Measurements from ENCODE around the gene WEE1. TPM values are rescaled to one million over a fixed set of nuclear protein-coding genes. Genes with fewer than 3 reads are reported as not detected.
A peak's percentile ranks its signal among the peaks of the same experiment; 100 is the strongest.

Gene WEE1
- total and polyA plus RNA-seq, 10 of the 15 experiments (the other 5 are each of a cell fraction or from before 2014, with no cell fraction given), result 13.8 to 69.5 (median 45.4) TPM

DNA sequence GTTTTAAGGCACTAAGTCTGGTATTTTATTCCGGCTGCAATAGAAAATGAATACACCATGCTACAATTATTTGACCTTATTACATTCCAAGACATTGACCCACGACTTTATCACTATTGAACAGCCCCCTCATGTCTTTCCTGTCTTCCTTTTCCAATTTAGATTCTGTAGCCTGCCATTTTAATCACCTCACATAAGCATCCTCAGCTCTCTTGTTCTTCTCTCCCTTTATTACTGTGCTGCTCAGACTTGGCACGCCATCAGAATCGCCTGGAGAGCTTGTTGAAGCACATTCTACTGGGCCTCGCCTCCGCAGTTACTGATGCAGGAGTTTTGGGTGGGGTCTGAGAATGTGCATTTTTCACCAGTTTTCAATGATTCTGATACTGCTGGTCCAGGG is 51.7 kb downstream of the WEE1 start (continued):
- TF ChIP-seq, protein P1, sequence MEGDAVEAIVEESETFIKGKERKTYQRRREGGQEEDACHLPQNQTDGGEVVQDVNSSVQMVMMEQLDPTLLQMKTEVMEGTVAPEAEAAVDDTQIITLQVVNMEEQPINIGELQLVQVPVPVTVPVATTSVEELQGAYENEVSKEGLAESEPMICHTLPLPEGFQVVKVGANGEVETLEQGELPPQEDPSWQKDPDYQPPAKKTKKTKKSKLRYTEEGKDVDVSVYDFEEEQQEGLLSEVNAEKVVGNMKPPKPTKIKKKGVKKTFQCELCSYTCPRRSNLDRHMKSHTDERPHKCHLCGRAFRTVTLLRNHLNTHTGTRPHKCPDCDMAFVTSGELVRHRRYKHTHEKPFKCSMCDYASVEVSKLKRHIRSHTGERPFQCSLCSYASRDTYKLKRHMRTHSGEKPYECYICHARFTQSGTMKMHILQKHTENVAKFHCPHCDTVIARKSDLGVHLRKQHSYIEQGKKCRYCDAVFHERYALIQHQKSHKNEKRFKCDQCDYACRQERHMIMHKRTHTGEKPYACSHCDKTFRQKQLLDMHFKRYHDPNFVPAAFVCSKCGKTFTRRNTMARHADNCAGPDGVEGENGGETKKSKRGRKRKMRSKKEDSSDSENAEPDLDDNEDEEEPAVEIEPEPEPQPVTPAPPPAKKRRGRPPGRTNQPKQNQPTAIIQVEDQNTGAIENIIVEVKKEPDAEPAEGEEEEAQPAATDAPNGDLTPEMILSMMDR (IDR thresholded peaks at IDR 0.05 in 2 of 3, conservative IDR thresholded peaks at IDR 0.05 in 1 of 3; ENCODE audit: control insufficient read depth in 2 of 3, extremely low read depth in 1 of 3, insufficient read depth in 1 of 3, low read depth in 3 of 3, low read length in 3 of 3), result no peak
- TF ChIP-seq EED (IDR thresholded peaks at IDR 0.05; ENCODE audit: low read depth) (no peak), NR2C1 (IDR thresholded peaks at IDR 0.05) (no peak), CREM (IDR thresholded peaks at IDR 0.05; ENCODE audit: low read depth) (no peak)

DNA sequence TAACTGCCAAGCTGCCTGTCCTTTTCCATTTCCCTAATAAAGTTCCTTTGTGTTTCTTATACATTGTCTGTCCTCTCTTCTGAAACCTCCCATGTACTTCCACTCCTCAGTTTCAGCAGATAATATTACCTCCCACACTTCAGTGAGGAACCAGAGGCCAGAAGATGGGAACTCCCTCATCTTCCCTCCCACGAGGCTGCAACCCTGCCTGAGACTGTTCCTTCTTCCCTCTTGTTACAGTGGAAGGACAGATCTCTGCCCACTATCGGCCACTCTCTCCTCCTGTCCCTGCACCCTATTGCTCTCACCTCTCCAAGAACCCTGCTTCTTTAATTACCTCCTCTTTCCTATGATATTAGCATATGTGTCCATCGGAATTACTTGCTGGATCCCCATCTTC is 52.3 kb downstream of the WEE1 start:
- TF ChIP-seq GATAD2B (conservative IDR thresholded peaks at IDR 0.05; ENCODE audit: low read depth), result no peak
- TF ChIP-seq IKZF1 (conservative IDR thresholded peaks at IDR 0.05), result 0 out of 2 replicates have a peak, but pooled peaks have one; percentile 13
- TF ChIP-seq, protein P2, sequence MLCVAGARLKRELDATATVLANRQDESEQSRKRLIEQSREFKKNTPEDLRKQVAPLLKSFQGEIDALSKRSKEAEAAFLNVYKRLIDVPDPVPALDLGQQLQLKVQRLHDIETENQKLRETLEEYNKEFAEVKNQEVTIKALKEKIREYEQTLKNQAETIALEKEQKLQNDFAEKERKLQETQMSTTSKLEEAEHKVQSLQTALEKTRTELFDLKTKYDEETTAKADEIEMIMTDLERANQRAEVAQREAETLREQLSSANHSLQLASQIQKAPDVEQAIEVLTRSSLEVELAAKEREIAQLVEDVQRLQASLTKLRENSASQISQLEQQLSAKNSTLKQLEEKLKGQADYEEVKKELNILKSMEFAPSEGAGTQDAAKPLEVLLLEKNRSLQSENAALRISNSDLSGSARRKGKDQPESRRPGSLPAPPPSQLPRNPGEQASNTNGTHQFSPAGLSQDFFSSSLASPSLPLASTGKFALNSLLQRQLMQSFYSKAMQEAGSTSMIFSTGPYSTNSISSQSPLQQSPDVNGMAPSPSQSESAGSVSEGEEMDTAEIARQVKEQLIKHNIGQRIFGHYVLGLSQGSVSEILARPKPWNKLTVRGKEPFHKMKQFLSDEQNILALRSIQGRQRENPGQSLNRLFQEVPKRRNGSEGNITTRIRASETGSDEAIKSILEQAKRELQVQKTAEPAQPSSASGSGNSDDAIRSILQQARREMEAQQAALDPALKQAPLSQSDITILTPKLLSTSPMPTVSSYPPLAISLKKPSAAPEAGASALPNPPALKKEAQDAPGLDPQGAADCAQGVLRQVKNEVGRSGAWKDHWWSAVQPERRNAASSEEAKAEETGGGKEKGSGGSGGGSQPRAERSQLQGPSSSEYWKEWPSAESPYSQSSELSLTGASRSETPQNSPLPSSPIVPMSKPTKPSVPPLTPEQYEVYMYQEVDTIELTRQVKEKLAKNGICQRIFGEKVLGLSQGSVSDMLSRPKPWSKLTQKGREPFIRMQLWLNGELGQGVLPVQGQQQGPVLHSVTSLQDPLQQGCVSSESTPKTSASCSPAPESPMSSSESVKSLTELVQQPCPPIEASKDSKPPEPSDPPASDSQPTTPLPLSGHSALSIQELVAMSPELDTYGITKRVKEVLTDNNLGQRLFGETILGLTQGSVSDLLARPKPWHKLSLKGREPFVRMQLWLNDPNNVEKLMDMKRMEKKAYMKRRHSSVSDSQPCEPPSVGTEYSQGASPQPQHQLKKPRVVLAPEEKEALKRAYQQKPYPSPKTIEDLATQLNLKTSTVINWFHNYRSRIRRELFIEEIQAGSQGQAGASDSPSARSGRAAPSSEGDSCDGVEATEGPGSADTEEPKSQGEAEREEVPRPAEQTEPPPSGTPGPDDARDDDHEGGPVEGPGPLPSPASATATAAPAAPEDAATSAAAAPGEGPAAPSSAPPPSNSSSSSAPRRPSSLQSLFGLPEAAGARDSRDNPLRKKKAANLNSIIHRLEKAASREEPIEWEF (IDR thresholded peaks at IDR 0.05; ENCODE audit: insufficient replicate concordance, low read depth, low read length), result no peak
- no peak for TF ChIP-seq SPI1 (IDR thresholded peaks at IDR 0.05; ENCODE audit: borderline replicate concordance, insufficient read depth, low read depth, low read length)
- TF ChIP-seq, protein P3, sequence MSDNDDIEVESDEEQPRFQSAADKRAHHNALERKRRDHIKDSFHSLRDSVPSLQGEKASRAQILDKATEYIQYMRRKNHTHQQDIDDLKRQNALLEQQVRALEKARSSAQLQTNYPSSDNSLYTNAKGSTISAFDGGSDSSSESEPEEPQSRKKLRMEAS (IDR thresholded peaks at IDR 0.05; ENCODE audit: low read depth, low read length), result no peak
- Histone ChIP-seq H3K27ac (ENCODE audit: control insufficient read depth, insufficient read depth) (no peak overlapping the region), H4K20me1 (ENCODE audit: control insufficient read depth, insufficient read depth) (no peaks in the 10 kb centered on the region), H3K4me2 (ENCODE audit: control insufficient read depth, insufficient read depth) (no peak overlapping the region), H2AFZ (ENCODE audit: control insufficient read depth, low read depth, low read length) (no peak overlapping the region), H3K9me3 (replicated peaks; ENCODE audit: control insufficient read depth, insufficient read depth, low read length) (no peaks in the 10 kb centered on the region; the same call in 2 of the 3 replicates), H3K9ac (ENCODE audit: control insufficient read depth, insufficient read depth, low read length) (no peak overlapping the region), H3K79me2 (ENCODE audit: control insufficient read depth, insufficient read depth, low read length) (no peaks in the 10 kb centered on the region), H3K27me3 (replicated peaks in 1 of 2; ENCODE audit: control insufficient read depth in 2 of 2, insufficient read depth in 2 of 2, low read length in 1 of 2) (no peaks in the 10 kb centered on the region), H3K4me1 (ENCODE audit: control insufficient read depth, insufficient read depth, low read length) (peaks cover 36% of the 10 kb centered on the region), H3K36me3 (ENCODE audit: control insufficient read depth in 2 of 2, insufficient read depth in 2 of 2, low read length in 1 of 2) (no peaks in the 10 kb centered on the region), H3K4me3 (no peak overlapping the region)
- BruUV-seq (replicated peaks), result no TSS peak
- intact Hi-C loops (cut with micrococcal nuclease; ENCODE audit: unreplicated experiment) (no loop called here), in situ Hi-C loops (cut with MboI) (no loop called here)
- RAD21 ChIA-PET (ENCODE audit: unreplicated experiment), result no interaction called here
- FAIRE-seq, result no peak
- DNase-seq (ENCODE audit: low read depth, low spot score), result no peak
- CTCF ChIA-PET, result no interaction called here
- POLR2A ChIA-PET, result no interaction called here
- no peak for ATAC-seq
- 67% methylated on average over 3 of the region's 3 CpGs for WGBS (ENCODE audit: insufficient coverage, insufficient replicate concordance, low lambda C conversion rate, missing lambda C conversion rate)
- SMC1A ChIA-PET (ENCODE audit: uncharacterized antibody, unreplicated experiment), result interaction anchor here (1.4 to 1.6 kb wide), 3 partner anchors 33 to 122 kb away, joined by 4 to 6 read pairs (median 5); no protein-coding TSS in a partner anchor

Data from GM12878 (cell line).